Endothelial cell of umbilical vein (primary cell): ENCODE results near the gene HSPB3. TPM values are rescaled to one million over a fixed set of nuclear protein-coding genes. Genes with fewer than 3 reads are reported as not detected.
"Not testable (repeated sequence)": the region's sequence is repeated elsewhere in the genome, so short reads cannot be mapped to it uniquely, and the experiment has no call there.

Source experiments
- BruUV-seq: library from RNA; stranded (reverse); fragments of 400-500 nt; replicated peaks from 2 replicates; lab custom pipeline; 2021; lab: Mats Ljungman, UMichigan
- CTCF ChIA-PET: fragments of 300-600, 350-600 bp; sonication (Branson Sonifier 250); formaldehyde crosslinking; loops from one replicate; lab custom pipeline; 2021; ENCODE audit warnings: antibody characterized with exemption, inconsistent platforms; lab: Charles Lee
- POLR2A ChIA-PET: fragments of 300-600, 350-600 bp; sonication (Branson Sonifier 250); formaldehyde crosslinking; loops from one replicate; lab custom pipeline; 2021; ENCODE audit warnings: antibody characterized with exemption, inconsistent platforms; lab: Charles Lee
- DNase-seq: peaks from one replicate; pipeline ENCODE4 v3.0.0-alpha.2; 2011; ENCODE audit warnings: low read depth, low spot score
- FAIRE-seq: peaks from 2 replicates; lab custom pipeline; 2011; peaks lifted over from hg19 to GRCh38; lab: Jason Lieb, UNC
- H2AFZ ChIP-seq: 2 replicates; pipeline ENCODE4 v1.6.0; 2012; ENCODE audit warnings: low read depth, low read length, control low read depth, inconsistent platforms
- H3K27ac ChIP-seq: 2 replicates; pipeline ENCODE4 v1.5.1; 2011; ENCODE audit warnings: low read depth, mild to moderate bottlenecking, control low read depth, low read length, moderate library complexity; ENCODE audit not compliant: insufficient read depth
- H3K27me3 ChIP-seq, 2 experiments: 2 replicates each; pipeline versions ENCODE4 v1.6.0 to v1.6.1; 2011; ENCODE audit warnings: low read length in 2 of 2, mixed read lengths in 1 of 2; ENCODE audit not compliant: control insufficient read depth in 2 of 2, insufficient read depth in 2 of 2
- H3K36me3 ChIP-seq, 2 experiments: 2 replicates in 1 of 2; 3 replicates in 1 of 2; pipeline ENCODE4 v1.5.1; 2011; ENCODE audit warnings: low read length in 2 of 2, mild to moderate bottlenecking in 1 of 2, moderate library complexity in 1 of 2; ENCODE audit not compliant: control insufficient read depth in 2 of 2, insufficient read depth in 2 of 2; ENCODE audit errors: extremely low read depth in 1 of 2
- H3K4me1 ChIP-seq: 3 replicates; pipeline ENCODE4 v1.5.1; 2011; ENCODE audit warnings: mild to moderate bottlenecking, low read length; ENCODE audit not compliant: control insufficient read depth, insufficient read depth; ENCODE audit errors: extremely low read depth
- H3K4me2 ChIP-seq: 2 replicates; pipeline ENCODE4 v1.6.1; 2011; ENCODE audit warnings: low read length, control low read depth, mixed read lengths; ENCODE audit not compliant: insufficient read depth
- H3K4me3 ChIP-seq, 3 experiments: fragments of 200-600 bp in 1 of 3; sonication (generic), shearing (Covaris generic) in 1 of 3; replicated peaks in 1 of 3; 2 replicates each; pipeline ENCODE4 v1.5.1; 2011 to 2016; ENCODE audit warnings: control low read depth in 3 of 3, low read length in 3 of 3, mild to moderate bottlenecking in 2 of 3, inconsistent platforms in 1 of 3, low read depth in 1 of 3, moderate library complexity in 1 of 3; ENCODE audit not compliant: insufficient read depth in 1 of 3
- H3K79me2 ChIP-seq: 2 replicates; pipeline ENCODE4 v1.6.0; 2012; ENCODE audit warnings: low read length, inconsistent platforms; ENCODE audit not compliant: control insufficient read depth, insufficient read depth
- H3K9ac ChIP-seq: replicated peaks from 2 replicates; pipeline ENCODE3; 2011; ENCODE audit warnings: low read length, control low read depth; ENCODE audit not compliant: insufficient read depth; ENCODE audit errors: extremely low read depth
- H3K9me1 ChIP-seq: replicated peaks from 3 replicates; pipeline ENCODE4 v1.6.0; 2011; ENCODE audit warnings: mild to moderate bottlenecking, low read length; ENCODE audit not compliant: control insufficient read depth, insufficient read depth; ENCODE audit errors: extremely low read depth
- H3K9me3 ChIP-seq: replicated peaks from 2 replicates; pipeline ENCODE4 v1.5.1; 2012; ENCODE audit warnings: low read length, inconsistent platforms; ENCODE audit not compliant: control insufficient read depth, insufficient read depth
- H4K20me1 ChIP-seq: replicated peaks from 2 replicates; pipeline ENCODE3; 2011; ENCODE audit warnings: mild to moderate bottlenecking, low read length; ENCODE audit not compliant: control insufficient read depth, insufficient read depth; ENCODE audit errors: extremely low read depth
- EZH2 ChIP-seq: IDR thresholded peaks from 2 replicates; pipeline ENCODE4 v1.6.1; 2012; ENCODE audit warnings: borderline replicate concordance, low read depth, mild to moderate bottlenecking, moderate library complexity, low read length, inconsistent platforms; ENCODE audit not compliant: severe bottlenecking
- dilution Hi-C: fragments of 300-500 bp; cut with MboI; formaldehyde crosslinking; loops from one replicate; pipeline ENCODE4 v1.15.0; 2019; ENCODE audit warnings: low sequenced_read_pairs; ENCODE audit not compliant: extremely low pct_ligation_motif_present
- intact Hi-C: fragments of 100-400 bp; cut with micrococcal nuclease; formaldehyde crosslinking; loops from one replicate; pipeline ENCODE4 v1.10.0; 2022
- polyA plus RNA-seq, 4 experiments: library from polyadenylated mRNA; depleted of rRNA in 3 of 4; stranded (reverse) in 3 of 4; unstranded in 1 of 4; fragments of >200 nt; gene quantifications; 2 replicates each; pipeline versions ENCODE4 v1.2.1 to v1.2.3, GENCODE V29; 2011 to 2012; ENCODE audit warnings: missing spikeins in 1 of 4
- total RNA-seq: library from RNA; stranded (reverse); gene quantifications from 2 replicates; pipeline ENCODE4 v1.2.3, GENCODE V29; 2021

Gene HSPB3
- total and polyA plus RNA-seq, 2 donors (not counting 3 experiments of a cell fraction or from before 2014, with no cell fraction given), result not detected

GRCh38 chr5:54484219-54484894 lies 28.9 kb downstream of the HSPB3 start:
- Histone ChIP-seq H3K9me3 (no peaks in the 10 kb centered on the region), H3K79me2 (no peaks in the 10 kb centered on the region), H4K20me1 (no peaks in the 10 kb centered on the region), H3K9ac (no peak overlapping the region), H3K9me1 (no peaks in the 10 kb centered on the region), H3K4me1 (no peaks in the 10 kb centered on the region), H3K36me3 (no peaks in the 10 kb centered on the region), H3K4me2 (no peak overlapping the region), H3K4me3 (no peak overlapping the region), H3K27ac (no peak overlapping the region), H2AFZ (no peak overlapping the region), H3K27me3 (peaks cover 6 to 10% of the 10 kb centered on the region in 2 experiments)
- ChIA-PET POLR2A (no interaction called here), CTCF (interaction anchor here (1.2 kb wide), 1 partner anchor 241 kb away, joined by 4 read pairs; no protein-coding TSS in a partner anchor)
- dilution Hi-C loops, result no loop called here
- BruUV-seq, result no TSS peak
- no peak for FAIRE-seq
- no peak for DNase-seq
- intact Hi-C loops, result no loop called here
- TF ChIP-seq EZH2, result no peak

GRCh38 chr5:54485659-54486058 lies 30.2 kb downstream of the HSPB3 start:
- BruUV-seq, H3K27ac ChIP-seq, dilution Hi-C loops, H2AFZ ChIP-seq, H3K9me3 ChIP-seq, H3K79me2 ChIP-seq, H3K4me1 ChIP-seq, H3K36me3 ChIP-seq, CTCF ChIA-PET, DNase-seq, H4K20me1 ChIP-seq, H3K9me1 ChIP-seq, FAIRE-seq, H3K4me2 ChIP-seq, H3K9ac ChIP-seq, H3K4me3 ChIP-seq, H3K27me3 ChIP-seq, POLR2A ChIA-PET: not testable (repeated sequence)
- intact Hi-C loops, result loop anchor here (5.0 kb wide), 1 partner anchor 43 kb away; no protein-coding TSS in a partner anchor

- H3K79me2 ChIP-seq, H3K4me2 ChIP-seq, H3K9me3 ChIP-seq, H3K36me3 ChIP-seq, H4K20me1 ChIP-seq, H3K4me3 ChIP-seq, dilution Hi-C loops, BruUV-seq, H3K9ac ChIP-seq, FAIRE-seq, H3K9me1 ChIP-seq, H3K4me1 ChIP-seq, DNase-seq, H2AFZ ChIP-seq, H3K27ac ChIP-seq: not testable (repeated sequence)
- peaks cover 0 to 11% of the 10 kb centered on the region in 2 experiments for H3K27me3 ChIP-seq
- POLR2A ChIA-PET, result interaction anchor here (0.6 kb wide), 1 partner anchor 148 kb away, joined by 3 read pairs; no protein-coding TSS in a partner anchor
- intact Hi-C loops, result loop anchor here (1.0 to 5.0 kb wide), 2 partner anchors 47 to 246 kb away; no protein-coding TSS in a partner anchor
- CTCF ChIA-PET, result interaction anchor here (0.6 to 6.8 kb wide), 42 partner anchors 8 to 1279 kb away, joined by 3 to 100 read pairs (median 5); partner anchors contain the start of genes GPX8 and SNX18
Measured at GRCh38 chr5:54489648-54489979, 34.1 kb downstream of the HSPB3 start.
